Hepatic stellate cell (primary cell): ENCODE measurements around the gene SAFB.

ENCODE experiments used
- DNase-seq: peaks from one replicate; pipeline ENCODE4 v3.0.0; 2011; ENCODE audit warnings: low spot score

The SAFB gene

DNA sequence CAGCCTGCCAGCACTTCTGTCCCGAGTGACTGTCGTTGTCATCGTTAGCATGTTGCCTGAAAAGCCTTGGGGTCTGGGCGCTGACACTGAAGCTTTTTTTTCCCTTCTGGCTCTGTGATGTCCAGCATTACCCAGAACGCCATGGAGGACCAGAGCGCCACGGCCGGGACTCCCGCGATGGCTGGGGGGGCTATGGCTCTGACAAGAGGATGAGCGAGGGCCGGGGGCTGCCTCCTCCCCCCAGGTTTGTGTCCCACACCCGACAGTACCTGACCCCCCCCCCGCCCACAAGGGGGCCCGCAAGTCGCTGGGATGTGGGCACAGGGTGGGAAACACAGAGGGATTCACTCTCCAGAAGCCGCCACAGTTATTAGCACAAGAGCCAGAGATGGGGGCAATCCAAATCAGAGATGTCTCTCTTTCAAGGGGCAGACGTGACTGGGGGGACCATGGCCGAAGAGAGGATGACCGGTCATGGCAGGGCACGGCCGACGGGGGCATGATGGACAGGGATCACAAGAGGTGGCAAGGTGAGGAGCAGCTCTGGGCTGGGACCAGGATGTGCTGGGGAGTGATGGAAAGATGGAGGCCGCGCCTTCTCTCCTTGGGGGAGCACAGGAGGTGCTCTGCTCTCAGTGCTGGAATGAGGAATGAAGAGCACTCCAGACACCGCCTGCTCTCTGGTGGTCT lies 44.2 kb downstream of the SAFB start:
- DNase-seq = no peak

DNA sequence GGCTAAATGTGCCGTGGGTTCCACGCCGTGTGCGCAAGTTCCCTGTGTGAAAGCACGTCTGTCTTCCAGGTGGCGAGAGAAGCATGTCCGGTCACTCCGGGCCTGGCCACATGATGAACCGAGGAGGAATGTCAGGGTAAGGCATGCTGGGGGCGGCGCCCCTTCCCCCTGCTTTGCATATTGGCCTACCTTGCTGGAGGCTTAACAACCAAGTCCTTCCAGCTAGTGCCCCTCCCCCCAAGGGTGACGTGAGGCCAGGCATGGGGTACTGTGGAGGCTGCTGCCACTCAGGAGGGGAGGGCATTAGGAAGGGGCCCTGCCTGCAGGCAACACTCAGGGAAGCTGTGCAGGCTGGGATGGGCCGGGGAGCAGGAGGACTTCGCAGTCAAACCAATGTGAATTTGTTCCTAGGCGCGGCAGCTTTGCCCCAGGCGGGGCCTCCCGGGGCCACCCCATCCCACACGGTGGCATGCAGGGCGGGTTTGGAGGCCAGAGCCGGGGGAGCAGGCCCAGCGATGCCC lies 44.9 kb downstream of the SAFB start:
- no peak for DNase-seq

DNA sequence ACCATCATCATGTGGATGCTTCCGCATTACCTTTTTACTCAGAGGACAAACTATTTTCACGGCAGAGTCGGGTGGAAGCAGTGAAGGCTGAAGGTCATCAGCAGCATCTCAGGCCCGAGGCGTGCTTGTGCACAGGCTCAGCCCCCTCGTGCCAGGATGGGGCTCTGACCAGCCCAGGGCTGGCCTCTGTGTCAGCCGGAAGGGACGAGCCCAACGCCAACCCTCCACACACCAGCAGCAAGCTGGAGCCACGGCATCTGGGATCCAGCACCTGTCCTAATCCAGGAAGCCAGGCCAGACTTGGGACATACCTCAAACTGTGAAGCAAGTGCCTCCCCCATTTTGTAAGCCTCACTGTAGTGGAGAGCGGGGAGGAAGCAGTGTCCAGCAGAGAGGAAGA lies 46.3 kb downstream of the SAFB start:
- no peak for DNase-seq

DNA sequence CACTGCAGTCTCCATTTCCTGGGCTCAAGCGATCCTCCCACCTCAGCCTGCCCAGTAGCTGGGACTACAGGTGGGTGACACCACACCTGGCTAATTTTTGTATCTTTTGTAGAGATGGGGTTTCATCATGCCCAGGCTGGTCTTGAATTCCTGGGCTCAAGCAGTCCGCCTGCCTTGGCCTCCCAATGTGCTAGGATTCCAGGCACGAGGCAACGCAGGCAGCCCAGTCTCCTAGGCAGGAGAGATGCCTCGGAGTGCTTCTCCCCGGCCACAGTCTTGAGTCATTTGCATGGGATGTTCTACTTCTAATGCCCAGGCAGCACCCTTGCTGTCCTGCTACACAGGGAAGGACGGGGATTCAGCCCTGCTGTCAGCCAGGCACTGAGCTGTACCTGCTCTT lies 48.7 kb downstream of the SAFB start:
- DNase-seq = no peak

DNA sequence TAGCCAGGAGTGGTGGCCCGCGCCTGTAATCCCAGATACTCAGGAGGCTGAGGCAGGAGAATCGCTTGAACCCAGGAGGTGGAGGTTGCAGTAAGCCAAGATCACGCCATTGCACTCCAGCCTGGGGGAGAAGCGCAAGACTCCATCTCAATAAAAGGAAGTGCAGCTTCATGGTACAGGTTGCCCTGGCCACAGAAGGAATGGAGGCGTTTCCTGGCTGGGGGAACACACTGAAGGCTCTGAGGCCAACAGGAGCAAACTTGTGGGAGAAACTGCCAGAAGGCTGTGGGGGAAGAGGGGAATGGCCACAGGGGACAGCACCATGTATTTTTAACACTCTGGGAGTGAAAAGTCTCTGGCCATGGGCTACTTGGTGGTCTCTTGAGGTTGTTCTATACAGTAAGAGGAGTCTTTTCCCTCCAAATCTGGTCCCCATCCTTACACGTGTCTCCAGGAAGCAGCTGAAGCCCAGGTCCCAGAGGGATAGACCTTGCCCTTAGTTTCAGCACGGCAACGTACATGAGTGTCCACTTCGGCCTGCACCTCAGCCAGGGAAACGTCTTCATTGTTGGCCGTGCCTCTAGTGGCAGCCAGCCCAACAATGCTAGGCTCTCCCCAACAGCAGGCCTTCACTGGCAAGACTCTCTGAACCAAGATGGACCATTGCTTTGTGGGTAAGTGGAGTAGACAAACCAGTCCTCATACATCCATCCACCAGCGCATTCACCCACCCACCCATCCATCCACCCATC lies 50.0 kb downstream of the SAFB start:
- no peak for DNase-seq

DNA sequence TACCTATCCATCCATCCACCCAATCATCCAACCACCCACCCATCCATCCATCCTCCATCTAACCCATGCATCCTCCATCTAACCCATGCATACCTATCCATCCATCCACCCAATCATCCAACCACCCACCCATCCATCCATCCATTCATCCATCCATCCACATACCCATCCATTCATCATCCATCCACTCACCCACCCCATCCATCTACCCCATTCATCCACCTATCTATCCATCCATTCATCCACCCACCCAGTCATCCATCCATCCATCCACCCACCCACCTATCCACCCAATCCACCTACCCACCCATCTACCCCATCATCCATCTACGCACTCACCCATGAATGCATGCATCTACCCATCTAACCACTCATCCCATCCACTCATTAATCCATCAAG lies 50.9 kb downstream of the SAFB start:
- no peak for DNase-seq

DNA sequence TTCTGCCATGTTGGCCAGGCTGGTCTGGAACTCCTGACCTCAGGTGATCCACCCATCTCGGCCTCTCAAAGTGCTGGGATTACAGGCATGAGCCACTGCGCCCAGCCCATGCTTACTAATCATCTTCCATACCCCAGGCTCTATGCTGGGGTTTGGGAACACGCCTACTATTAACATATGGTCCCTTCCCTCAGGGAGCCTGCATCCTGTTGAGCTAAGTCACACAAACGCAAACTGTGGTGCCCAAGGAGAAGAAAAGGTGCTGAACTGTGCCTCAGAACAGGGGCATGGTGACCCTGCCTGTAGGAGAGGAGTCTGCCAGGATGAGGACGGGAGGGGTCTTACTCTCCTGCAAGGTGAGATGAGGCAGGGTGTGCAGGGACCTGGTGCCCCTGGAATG lies 51.8 kb downstream of the SAFB start:
- no peak for DNase-seq

DNA sequence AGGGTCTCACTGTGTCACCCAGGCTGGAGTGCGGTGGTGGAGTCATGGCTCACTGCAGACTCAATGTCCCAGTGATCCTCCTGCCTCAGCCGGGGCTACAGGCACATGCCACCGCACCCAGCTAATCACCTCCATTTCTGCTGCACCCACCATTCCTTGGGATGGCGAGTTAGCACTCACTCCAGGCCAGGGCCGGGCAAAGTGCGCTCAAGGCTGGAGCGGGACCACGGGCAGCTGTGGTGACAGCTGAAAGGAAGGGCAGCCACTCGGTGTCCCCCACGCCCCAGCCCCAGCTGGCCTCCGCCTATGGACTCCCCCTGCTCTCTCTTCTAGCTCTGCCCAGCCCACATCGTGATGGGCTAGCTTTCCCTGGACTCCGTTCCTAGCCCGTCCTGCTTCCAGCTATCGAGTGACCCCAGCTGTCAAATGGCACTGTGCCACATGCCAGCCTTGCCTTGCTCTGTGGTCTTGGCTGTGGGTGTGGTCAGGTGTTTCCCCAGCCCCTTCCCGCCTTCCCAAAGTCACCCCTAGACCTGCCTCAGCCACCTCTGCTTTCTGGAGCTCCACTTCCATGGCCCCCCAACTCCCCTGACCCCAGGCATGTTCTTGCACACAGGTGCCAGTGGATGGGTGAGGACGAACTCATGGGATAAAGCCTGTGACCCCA lies 53.4 kb downstream of the SAFB start:
- no peak for DNase-seq

DNA sequence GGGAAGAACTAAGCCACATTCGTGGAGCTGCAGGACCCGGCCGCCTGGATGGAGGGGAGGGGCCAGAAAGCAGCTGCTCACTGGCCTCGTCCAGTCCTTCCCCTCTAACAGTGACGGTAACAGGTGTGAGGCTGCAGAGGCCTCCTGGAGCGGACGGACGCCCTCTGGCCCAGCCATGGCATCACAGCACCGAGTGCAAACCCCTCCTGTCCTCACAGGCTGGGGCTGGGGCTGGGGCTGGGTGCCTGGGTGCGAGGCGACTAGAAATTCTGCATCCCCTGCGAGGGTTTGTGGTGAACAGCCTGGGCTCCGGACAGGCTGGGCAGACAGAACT lies 53.9 kb downstream of the SAFB start:
- DNase-seq = no peak

DNA sequence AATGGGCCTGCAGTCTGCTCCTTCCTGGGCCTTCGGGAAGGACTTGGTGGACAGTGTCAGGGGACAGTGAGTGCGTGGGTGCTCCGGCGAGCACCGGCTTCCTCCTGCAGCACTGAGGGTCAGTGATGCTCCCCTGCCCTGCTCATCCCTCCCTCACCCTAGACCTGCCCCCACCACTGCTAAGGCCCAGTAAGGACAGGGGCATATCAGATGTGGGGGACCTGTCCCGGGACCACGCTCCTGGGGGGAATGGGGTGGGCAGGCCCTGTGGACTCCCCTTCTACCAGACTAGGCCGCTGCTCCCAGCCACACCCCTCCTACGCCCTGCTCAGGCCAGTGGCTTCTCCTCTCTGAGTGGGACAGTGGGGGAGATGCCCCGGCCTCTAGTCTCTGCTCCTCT lies 54.3 kb downstream of the SAFB start:
- DNase-seq = no peak

DNA sequence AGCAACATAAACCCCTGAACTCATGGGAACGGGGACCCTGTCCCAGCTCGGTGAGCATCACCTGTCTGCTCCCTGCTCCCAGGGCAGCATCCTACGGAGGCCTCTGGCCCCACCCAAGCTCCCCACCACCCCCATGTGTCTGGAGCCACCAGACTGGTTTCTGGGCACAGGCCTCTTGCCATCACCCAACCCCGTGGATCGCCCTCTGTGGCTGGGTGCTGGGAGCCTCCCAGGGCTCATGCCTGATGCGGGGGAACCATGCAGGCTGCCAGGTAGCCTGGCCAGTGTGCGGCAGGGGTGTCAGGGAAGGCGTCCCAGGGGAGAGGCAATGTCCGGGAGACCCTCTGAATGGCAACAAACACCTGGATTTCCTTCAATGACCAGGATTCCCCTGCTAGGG lies 54.7 kb downstream of the SAFB start:
- DNase-seq = no peak

DNA sequence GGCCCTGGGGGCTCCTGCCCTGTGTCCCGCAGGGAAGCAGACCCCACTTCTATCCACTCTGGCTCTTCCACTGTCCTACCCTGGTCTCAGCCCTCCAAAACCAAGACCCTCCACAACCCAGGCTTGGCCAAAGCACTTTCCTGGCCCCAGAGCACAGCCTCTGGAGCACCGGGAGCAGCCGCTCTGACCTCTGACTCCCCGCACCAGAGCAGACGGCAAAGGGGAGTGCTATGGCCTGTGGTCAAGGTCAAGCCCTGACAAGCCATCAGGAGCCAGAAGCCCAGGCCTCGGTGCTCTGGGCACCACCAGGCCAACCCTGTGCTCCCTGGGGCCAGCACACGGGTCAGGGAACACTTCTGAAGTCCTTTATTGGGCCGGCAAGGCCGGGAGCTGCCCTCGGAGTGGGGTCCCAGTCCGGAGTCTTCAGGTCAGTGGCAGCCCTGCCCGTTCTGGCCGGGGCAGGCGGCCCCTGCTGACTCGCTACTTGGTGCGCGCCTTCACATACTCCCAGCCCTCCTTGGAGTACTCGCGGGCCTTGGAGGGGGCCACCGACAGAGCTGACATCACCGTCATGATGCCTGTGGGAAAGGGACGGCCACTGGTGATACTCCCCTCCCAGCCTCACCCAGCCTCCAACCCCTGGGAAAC lies 55.3 kb downstream of the SAFB start:
- DNase-seq = no peak

DNA sequence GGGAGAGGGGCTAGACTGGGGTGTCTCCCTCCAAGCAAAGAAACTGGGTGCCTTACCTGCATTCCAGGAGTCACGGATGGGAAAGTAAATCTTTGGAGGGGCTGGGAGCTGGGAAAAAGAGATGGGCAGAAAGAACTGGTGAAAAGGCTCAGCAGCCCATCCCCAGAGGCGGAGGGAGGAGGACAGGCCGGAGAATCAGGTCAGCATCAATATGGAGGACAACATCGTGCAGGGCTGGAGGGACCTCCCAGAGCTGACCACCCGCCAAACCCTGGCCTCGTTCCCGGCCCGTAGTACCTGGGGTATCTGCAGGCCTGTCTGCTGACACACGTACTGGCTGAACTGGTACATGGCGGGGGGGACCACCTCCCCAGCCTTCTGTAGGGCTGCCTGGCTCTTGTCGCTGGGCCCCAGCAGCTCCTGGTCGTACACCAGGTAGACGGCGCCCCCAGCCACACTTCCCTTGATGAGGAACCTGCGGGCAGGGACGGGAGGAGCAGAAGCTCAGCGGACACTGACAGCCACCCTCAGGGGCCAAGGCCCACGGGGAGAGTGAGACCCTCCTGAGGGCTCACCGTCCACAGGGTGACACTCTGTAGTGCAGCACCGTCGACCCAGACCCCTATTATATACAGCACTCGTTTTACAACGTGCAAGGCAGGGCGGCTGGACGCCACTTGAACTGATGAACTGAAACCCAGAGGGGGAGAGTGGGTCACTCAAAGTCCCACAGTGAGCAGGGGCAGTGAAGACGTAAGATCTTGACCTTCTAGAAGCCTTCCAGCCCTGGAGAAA lies 56.6 kb downstream of the SAFB start:
- no peak for DNase-seq

DNA sequence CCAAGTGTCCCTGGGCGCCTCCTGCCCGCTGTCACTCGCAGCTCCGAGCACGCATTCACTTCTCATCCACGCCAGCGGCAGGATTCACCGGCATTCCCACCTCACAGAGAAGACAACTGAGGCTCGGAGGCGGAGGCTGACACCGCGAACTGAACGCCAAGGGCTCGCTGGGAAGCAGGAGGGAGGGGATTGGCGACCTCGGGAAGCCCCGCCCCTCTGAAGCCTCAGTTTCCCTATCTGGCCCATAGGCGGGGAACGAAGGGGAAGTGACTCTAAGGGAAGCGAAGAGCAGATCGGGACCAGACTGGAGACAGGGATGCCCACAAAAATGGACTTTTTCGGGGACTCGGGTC lies 57.2 kb downstream of the SAFB start:
- peak; percentile 59 for DNase-seq

DNA sequence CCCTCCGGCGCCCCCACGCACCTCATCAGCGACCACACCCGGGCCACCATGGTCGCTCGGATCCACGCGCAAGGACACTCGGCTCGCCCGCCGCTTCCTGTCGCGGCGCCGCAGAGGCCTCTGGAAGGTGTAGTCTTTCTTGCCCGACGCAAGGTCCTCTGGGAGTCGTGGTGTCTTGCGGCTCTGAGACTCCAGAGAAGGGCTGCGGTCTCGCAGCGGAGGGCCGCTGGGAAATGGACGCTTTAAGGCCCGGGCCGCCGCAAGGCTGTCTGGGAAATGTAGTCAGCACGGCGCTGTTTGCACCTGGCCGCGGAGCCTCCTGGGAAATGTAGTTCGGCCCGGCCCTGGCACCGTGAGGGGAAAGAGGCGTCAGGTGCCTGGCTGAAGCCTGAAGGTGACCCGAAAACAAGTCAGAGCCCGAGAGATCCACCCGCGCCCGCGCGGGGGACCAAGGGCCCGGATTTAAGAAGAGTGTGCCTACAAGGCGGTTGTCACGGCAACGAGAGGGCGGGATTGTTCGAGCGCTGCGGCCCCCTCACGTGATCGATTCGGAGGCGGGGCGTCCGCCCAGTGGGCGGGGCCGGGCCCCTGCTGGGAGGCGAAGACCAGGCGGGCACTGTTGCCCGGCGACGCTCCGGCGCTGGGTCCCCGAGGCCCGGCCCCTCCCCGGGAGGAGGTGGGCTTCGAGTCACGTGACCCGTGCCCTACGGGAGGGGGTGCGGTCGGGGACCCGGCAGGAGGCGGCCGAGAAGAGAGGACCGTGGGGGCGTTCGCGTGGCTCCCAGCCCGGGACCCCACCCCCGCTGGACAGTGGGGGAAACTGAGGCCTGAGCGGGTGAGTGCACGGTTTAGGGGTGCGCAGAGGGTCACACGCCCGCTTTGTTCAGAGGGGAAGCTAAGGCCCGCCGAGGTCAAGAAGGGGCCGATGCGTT lies 57.8 kb downstream of the SAFB start, which contains the start of the genes HSD11B1L and MICOS13:
TSS of gene HSD11B1L (plus strand) at position 591 of the 932 bp plus-strand sequence. CDS start 3,806 bp downstream, outside the sequence.
TSS of gene MICOS13 (minus strand) at position 80 of the 932 bp plus-strand sequence. CDS start at position 50, 30 bp downstream.
- DNase-seq = peak; percentile 99

DNA sequence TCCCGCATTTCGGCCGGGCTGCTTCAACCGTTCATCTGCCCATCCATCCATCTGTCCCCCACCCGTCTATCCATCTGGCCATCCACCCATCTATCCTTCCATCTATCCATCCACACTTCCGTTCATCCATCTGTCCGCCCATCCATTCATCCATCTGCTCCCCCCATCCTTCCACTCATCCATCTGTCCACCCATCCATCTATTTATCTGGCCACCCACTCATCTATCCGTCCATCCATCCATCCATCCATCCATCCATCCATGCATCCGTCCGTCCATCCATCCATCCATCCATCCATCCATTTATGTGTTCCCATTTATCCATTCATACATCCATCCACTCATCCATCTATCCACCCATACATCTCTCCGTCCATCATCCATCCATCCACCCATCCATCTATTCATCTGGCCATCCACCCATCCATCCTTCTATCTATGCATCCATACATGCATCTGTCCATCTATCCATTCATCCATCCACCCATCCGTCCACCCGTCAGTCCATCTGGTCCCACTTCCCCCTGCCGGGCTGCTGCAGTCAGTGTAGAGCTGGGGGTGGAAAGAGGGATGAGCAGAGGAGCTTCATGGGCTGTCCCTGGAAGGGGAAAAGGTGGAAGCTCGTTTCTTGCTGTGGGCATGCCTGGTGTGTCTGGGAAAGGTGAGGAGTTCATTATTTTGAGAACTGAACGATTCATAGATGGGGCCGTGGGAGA lies 58.7 kb downstream of the SAFB start:
- DNase-seq = no peak

DNA sequence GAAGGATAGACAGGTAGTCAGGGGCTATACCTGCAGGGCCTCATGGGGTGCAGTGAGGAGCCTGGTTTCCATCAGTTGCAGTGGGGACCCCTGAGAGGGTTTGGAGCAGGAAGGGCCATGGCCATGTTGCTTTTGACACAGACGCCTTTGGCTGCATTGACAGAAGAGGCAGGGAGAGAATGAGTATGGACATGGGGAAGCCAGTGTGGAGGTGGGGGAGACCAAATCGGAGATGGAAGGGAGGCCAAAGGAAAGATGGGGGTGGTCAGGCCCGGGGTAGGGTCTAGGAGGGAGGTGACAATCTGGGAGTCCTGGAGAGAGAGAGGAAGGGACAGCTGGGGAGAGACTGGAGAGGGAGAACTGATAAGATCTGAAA lies 59.2 kb downstream of the SAFB start:
- DNase-seq = no peak

DNA sequence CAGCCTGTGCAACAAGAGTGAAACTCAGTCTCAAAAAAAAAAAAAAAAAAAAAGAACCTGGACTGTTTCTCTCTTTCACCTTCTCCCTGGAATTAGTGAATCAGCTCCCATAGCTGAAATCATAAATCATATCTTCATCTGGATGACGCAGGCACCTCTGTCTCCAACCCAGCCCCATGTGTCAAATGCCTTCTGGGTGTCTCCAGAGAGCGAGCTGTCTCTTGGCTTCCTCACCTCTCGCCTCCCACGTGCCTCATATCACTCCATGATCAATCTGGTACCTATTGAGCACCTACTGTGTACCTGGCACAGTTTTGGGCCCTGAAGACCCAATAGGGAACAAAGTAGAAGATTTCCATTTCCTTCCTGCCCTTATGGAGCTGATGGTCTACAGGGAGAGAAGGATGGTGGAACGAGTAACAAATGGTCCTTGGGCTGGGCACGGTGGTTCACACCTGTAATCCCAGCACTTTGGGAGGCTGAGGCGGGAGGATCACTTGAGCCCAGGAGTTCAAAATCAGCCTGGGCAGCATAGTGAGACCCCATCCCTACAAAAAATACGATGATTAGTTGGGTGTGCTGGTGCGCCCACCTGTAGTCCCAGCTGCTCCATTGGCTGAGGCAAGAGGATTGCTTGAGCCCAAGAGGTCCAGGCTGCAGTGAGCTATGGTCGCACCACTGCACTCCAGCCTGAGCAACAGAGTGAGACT lies 60.4 kb downstream of the SAFB start:
- DNase-seq = no peak

DNA sequence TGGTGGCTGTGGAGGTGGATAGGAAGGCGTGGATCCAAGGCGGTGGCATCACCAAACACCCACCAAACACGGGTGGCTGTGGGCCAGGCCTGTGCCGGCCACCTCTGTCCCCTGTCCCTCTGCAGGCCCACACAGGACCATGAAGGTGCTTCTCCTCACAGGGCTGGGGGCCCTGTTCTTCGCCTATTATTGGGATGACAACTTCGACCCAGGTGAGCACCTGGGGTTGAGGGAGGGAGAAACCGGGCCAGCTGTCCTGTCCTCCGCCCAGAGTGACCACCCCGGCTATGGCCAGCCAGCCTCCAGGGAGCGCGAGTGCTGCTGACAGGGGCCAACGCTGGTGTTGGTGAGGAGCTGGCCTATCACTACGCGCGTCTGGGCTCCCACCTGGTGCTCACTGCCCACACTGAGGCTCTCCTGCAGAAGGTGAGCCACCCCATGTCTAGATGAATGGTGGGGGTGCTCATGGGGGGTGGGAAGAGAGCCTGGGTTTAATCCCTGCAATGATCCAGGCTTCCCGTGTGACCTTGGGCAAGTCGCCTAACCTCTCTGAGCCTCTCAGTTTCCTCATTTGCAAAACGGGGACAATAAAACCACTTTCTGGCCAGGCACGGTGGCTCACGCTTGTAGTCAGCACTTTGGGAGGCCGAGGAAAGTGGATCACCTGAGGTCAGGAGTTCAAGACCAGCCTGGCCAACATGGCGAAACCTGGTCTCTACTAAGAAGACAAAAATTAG lies 62.0 kb downstream of the SAFB start:
- no peak for DNase-seq
